MG63 (cell line): Measurements from ENCODE around the gene METTL18. TPM values are rescaled to one million over a fixed set of nuclear protein-coding genes. Genes with fewer than 3 reads are reported as not detected.
"Not testable (repeated sequence)": the region's sequence is repeated elsewhere in the genome, so short reads cannot be mapped to it uniquely, and the experiment has no call there.

Experiments used
- DNase-seq: peaks from one replicate; pipeline ENCODE4 v3.0.0-alpha.2; 2020
- H3K27me3 ChIP-seq: fragments of 250-450 bp; sonication (Bioruptor Pico); 2 replicates; pipeline ENCODE4 v1.5.1; 2020; ENCODE audit warnings: mild to moderate bottlenecking, moderate library complexity
- H3K36me3 ChIP-seq: fragments of 250-450 bp; sonication (Bioruptor Pico); 2 replicates; pipeline ENCODE4 v1.5.1; 2020; ENCODE audit warnings: mild to moderate bottlenecking, moderate library complexity
- H3K4me3 ChIP-seq: fragments of 250-450 bp; sonication (Bioruptor Pico); 2 replicates; pipeline ENCODE4 v1.5.1; 2020; ENCODE audit warnings: mild to moderate bottlenecking, moderate library complexity
- H3K9me3 ChIP-seq: fragments of 250-450 bp; sonication (Bioruptor Pico); 2 replicates; pipeline ENCODE4 v1.5.1; 2020; ENCODE audit warnings: mild to moderate bottlenecking, moderate library complexity
- total RNA-seq: library from RNA; depleted of rRNA; stranded (reverse); fragments of >200 nt; shearing (Covaris generic); gene quantifications from 2 replicates; pipeline ENCODE4 v1.2.3, GENCODE V29; 2014; ENCODE audit warnings: low replicate concordance; rRNA removed

The METTL18 gene
- total RNA-seq = 11.0 and 27.3 TPM in 2 replicates

DNA sequence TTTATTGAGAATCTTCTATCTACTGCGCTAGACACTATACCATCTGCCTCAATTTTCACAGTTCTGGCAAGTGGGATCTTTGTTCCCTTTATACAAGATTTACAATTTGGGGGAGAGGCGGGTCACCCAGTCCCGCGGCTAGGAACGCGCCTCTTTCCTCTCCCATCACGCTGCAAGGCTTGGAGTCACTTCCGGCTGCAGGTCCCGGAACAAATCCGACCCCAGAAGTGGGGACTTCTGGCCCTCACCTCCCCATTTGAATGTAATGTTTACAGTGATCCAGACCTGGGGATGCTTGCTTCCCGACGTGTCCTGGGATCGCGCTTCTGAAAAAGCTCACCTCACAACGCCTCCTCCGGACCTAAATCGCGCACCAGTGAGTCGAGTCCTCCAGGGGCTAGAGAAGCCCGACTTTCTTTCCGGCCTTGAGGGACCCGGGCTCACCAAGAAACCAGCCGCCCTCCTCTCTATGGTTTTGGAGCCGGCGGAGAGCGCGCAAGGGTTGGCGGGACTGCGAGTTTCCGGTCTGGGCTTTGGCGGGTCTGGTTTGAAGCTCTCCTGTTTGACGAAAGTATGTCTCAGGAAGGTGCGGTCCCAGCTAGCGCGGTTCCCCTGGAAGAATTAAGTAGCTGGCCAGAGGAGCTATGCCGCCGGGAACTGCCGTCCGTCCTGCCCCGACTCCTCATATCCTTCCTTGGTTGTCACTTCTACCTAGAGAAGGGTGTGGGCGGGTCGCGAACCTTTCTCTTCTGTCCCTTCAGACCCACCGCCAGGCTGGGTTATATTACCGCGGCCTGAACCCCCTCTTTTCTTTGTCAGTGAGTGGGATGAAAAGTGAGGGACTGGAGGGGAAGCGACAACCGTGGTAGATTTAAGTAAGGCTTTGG lies at the start of gene METTL18:
Gene METTL18, minus strand, starts transcription at position 378 of the 887 bp plus-strand sequence. CDS start 1,212 bp downstream, outside the sequence.
- peak; percentile 97 for DNase-seq
- Histone ChIP-seq H3K27me3 (no peaks in the 10 kb centered on the region), H3K9me3 (no peaks in the 10 kb centered on the region), H3K4me3 (peak within 1 kb of the TSS; percentile 71), H3K36me3 (peaks cover 12% of the 10 kb centered on the region)

DNA sequence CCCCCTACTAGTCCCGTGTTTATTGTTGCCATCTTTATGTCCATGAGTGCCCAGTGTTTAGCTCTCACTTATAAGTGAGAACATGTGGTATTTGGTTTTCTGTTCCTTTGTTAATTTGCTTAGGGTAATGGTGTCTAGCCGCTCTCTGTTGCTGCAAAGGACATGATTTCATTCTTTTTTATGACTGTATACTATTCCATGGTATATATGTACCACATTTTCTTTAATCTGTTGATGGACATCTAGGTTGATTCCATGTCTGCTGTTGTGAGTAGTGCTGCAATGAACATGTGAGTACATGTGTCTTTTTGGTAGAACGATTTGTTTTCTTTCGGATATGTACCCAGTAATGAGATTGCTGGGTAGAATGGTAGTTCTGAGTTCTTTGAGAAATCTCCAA lies 44.2 kb upstream of the METTL18 start:
- Histone ChIP-seq H3K27me3 (no peaks in the 10 kb centered on the region), H3K36me3 (peaks cover 69% of the 10 kb centered on the region), H3K4me3 (no peak overlapping the region), H3K9me3 (peaks cover 12% of the 10 kb centered on the region)
- DNase-seq = no peak

DNA sequence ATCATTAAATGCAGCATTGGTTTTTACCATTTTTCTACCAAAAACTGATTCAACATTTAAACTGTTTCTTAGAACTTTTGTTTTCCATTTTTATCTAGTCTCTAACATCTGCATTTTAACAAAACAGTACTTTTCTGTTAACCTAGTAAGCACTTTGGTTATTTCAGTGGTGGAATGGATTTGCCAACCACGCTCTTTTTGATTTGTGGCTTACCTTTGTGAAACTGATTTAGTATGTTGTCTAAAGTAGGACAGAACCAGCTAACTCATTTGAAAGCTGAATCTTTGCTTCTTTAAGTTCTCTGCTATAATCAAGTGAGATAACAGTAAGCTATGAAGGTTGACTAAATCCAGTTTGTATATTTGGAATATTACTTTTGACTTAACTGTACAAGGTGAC lies 41.5 kb upstream of the METTL18 start:
- DNase-seq = no peak
- H3K27me3 ChIP-seq = no peaks in the 10 kb centered on the region
- peaks cover 12% of the 10 kb centered on the region for H3K9me3 ChIP-seq
- peaks cover 70% of the 10 kb centered on the region for H3K36me3 ChIP-seq
- H3K4me3 ChIP-seq = no peak overlapping the region

DNA sequence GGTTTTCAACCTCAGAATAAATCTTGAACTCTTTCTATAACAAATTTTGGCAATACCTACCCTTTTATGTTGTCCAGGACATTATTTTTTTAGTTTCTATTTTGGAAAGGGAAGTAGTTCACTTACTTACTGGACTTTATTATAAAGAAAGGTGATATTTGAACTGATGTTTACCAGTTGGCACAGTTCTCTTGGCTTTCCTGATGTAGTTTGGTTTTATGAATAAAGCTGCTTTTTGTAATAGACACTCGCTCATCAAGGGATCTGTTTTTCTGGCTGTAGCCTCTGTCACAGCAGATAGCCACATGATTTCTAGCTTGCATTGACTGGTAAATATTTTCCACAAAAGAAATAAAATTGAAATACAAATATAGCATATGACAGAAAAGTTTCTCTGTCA lies 40.9 kb upstream of the METTL18 start:
- Histone ChIP-seq H3K9me3 (peaks cover 10% of the 10 kb centered on the region), H3K4me3 (no peak overlapping the region), H3K36me3 (peaks cover 68% of the 10 kb centered on the region), H3K27me3 (no peaks in the 10 kb centered on the region)
- no peak for DNase-seq

DNA sequence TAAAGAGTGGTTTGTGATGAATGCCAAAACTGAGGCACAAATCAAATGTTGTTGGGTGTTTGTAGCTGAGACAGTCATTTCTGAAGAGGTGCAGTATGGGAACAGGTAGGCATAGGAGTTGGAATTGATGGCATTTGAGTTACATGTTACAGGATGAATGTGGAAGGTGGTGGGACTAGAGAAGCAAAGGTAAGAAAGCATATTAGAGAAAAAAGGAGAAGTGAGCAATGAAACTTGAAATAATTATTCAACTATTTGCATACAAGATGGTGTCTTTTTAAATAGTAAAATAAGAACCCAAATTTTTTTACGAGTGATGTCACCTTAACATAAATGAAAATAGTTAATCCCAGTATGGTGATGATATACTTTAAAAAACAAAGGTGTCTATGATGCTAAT lies 40.2 kb upstream of the METTL18 start:
- H3K4me3 ChIP-seq = no peak overlapping the region
- no peaks in the 10 kb centered on the region for H3K27me3 ChIP-seq
- no peak for DNase-seq
- H3K9me3 ChIP-seq = peaks cover 9% of the 10 kb centered on the region
- peaks cover 71% of the 10 kb centered on the region for H3K36me3 ChIP-seq

- Histone ChIP-seq H3K36me3 (peaks cover 57% of the 10 kb centered on the region), H3K27me3 (no peaks in the 10 kb centered on the region), H3K4me3 (no peak overlapping the region), H3K9me3 (no peaks in the 10 kb centered on the region)
- DNase-seq = peak; percentile 13
These were observed 38.6 kb upstream of the METTL18 start for GRCh38 chr1:169833179-169833901.

- no peak for DNase-seq
These were observed 35.0 kb upstream of the METTL18 start for GRCh38 chr1:169829671-169830070.

GRCh38 chr1:169824153-169824552 lies 29.4 kb upstream of the METTL18 start:
- peaks cover 41% of the 10 kb centered on the region for H3K36me3 ChIP-seq

More at GRCh38 chr1:169829671-169830070, 35.0 kb upstream of the METTL18 start:
- Histone ChIP-seq H3K9me3 (no peaks in the 10 kb centered on the region), H3K36me3 (peaks cover 52% of the 10 kb centered on the region), H3K4me3 (no peak overlapping the region), H3K27me3 (no peaks in the 10 kb centered on the region)

GRCh38 chr1:169821500-169821899 lies 26.8 kb upstream of the METTL18 start:
- no peaks in the 10 kb centered on the region for H3K27me3 ChIP-seq
- peaks cover 29% of the 10 kb centered on the region for H3K36me3 ChIP-seq
- no peaks in the 10 kb centered on the region for H3K9me3 ChIP-seq
- H3K4me3 ChIP-seq = no peak overlapping the region
- DNase-seq = no peak

More at GRCh38 chr1:169824153-169824552, 29.4 kb upstream of the METTL18 start:
- no peaks in the 10 kb centered on the region for H3K9me3 ChIP-seq
- no peaks in the 10 kb centered on the region for H3K27me3 ChIP-seq
- no peak overlapping the region for H3K4me3 ChIP-seq
- no peak for DNase-seq

DNA sequence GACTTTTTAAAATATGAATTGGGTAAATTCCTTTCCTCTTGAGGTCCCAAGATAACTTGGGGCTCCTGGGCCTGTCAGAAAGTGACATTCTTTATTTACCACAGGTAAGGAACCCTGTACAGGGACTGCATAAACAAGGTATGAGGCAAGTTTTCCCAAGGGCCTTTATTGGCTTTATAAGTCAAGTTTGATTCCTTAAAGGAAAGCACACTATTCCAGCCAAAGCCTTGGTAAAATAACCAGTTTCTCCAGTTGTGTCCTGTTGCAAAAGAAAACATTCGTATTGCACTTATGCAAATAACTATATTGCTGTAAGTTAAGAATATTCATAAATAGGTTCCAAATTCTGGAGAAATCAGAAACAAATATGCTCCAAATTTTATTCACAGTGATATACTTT lies 21.9 kb upstream of the METTL18 start:
- H3K9me3 ChIP-seq = no peaks in the 10 kb centered on the region
- no peak overlapping the region for H3K4me3 ChIP-seq
- DNase-seq = no peak
- peaks cover 27% of the 10 kb centered on the region for H3K36me3 ChIP-seq
- H3K27me3 ChIP-seq = no peaks in the 10 kb centered on the region

GRCh38 chr1:169814265-169814664 lies 19.6 kb upstream of the METTL18 start:
- Histone ChIP-seq H3K9me3 (no peaks in the 10 kb centered on the region), H3K27me3 (no peaks in the 10 kb centered on the region), H3K36me3 (peaks cover 29% of the 10 kb centered on the region), H3K4me3 (no peak overlapping the region)
- DNase-seq = no peak

- H3K36me3 ChIP-seq = peaks cover 34% of the 10 kb centered on the region
- H3K9me3 ChIP-seq = no peaks in the 10 kb centered on the region
- DNase-seq = no peak
These were observed 17.4 kb upstream of the METTL18 start for GRCh38 chr1:169812131-169812530.

GRCh38 chr1:169811418-169812035 lies 16.8 kb upstream of the METTL18 start:
- H3K9me3 ChIP-seq = not testable (repeated sequence)

More at GRCh38 chr1:169812131-169812530, 17.4 kb upstream of the METTL18 start:
- Histone ChIP-seq H3K27me3 (no peaks in the 10 kb centered on the region), H3K4me3 (no peak overlapping the region)

DNA sequence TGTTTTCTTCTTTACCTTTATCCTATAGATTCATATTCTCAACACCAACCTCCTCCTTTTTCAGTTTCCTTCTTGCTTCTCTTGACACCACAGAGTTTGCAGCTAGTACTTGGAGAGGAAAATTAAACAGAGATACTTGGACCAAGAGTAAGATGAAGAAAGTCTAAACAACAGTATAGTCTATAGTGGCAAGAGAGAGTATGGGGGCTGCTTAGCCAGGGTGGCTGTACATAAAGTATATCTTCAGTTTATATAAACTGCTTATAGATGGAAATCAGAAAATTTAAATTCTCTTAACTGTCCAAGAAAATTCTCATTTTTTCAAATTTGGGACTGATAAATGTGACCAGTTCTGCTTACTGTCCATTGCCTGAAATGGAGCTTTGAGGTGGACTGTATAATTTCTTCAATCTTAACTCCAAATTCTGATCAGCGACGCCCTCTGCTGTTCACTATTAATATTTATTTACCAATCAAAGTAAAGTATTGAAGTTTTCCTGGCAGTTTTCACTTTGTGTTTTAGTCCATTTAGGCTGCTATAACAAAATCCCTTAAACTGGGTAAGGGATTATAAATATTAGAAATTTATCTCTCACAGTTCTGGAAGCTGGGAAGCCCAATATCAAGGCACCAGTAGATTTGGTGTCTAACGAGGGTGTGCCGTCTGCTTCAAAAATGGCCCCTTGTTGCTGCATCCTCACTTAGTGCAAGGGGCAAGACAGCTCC lies 14.8 kb upstream of the METTL18 start:
- Histone ChIP-seq H3K9me3 (no peaks in the 10 kb centered on the region), H3K4me3 (no peak overlapping the region), H3K36me3 (peaks cover 36% of the 10 kb centered on the region), H3K27me3 (no peaks in the 10 kb centered on the region)
- DNase-seq = no peak

More at GRCh38 chr1:169811418-169812035, 16.8 kb upstream of the METTL18 start:
- H3K4me3 ChIP-seq, DNase-seq, H3K27me3 ChIP-seq: not testable (repeated sequence)
- peaks cover 36% of the 10 kb centered on the region for H3K36me3 ChIP-seq

DNA sequence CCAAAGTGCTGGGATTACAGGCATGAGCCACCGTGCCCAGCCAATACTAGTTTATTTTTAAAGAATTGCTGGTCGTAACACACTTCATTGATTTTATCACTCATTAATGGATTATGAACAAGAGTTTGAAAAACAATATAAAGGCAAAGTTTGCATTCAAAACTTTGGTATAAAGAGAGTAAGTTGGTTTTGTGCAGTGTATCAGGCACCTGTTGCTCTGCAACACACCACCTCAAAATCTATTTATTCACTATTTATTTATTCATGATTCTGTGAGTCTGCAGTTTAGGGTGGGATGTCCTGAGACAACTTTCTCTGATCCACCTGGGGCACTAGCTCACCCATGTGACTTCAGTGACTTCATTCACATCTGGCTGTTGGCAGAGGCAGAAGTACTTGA lies 10.2 kb upstream of the METTL18 start:
- no peak for DNase-seq
- H3K36me3 ChIP-seq = peaks cover 50% of the 10 kb centered on the region
- H3K9me3 ChIP-seq = no peaks in the 10 kb centered on the region
- H3K27me3 ChIP-seq = no peaks in the 10 kb centered on the region
- no peak overlapping the region for H3K4me3 ChIP-seq

DNA sequence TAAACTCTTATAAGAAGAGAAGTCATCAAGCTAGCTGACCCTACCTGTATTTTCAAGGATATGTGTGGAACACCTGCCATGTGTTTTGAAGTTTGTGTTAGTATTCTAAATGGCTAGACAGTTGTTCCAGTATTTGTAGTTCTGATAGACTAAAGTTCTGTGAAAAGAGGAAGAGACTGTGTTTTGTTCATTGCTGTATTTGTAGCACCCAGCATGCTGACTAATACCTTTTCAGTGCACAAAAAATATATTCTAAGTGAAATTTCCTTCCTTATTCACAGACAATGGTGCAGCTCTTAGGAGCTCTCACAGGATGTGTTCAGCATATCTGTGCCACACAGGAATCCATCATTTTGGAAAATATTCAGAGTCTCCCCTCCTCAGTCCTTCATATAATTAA lies 8.2 kb upstream of the METTL18 start:
- peaks cover 45% of the 10 kb centered on the region for H3K36me3 ChIP-seq
- no peaks in the 10 kb centered on the region for H3K27me3 ChIP-seq
- H3K4me3 ChIP-seq = no peak overlapping the region
- no peaks in the 10 kb centered on the region for H3K9me3 ChIP-seq
- DNase-seq = no peak
